ENCODE measurements around the gene NPAS3. TPM values are rescaled to one million over a fixed set of nuclear protein-coding genes. Genes with fewer than 3 reads are reported as not detected.

Gene NPAS3
- total and polyA plus RNA-seq, 2 of the 13 experiments (the other 11 are each of a cell fraction or from before 2014, with no cell fraction given): not detected

DNA sequence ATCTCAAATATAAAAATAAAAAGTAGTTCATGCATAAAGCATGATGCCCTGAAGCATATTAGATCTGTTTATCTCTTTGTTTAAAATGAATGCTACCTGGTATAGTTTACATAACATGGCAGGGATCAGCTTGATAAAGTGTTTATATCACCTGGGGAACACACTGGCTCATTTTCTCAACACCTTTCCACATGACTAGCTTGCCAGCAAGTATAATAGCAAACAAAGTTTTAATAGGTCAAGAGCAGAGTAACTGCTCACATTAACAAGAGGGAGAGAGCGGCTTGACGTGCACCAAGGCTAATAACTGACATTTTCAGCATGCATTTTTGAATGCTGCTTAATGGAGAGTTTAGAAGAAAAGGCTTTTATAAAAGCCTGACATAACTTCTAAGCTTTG lies 765.8 kb downstream of the NPAS3 start:
- TF ChIP-seq, protein P1, sequence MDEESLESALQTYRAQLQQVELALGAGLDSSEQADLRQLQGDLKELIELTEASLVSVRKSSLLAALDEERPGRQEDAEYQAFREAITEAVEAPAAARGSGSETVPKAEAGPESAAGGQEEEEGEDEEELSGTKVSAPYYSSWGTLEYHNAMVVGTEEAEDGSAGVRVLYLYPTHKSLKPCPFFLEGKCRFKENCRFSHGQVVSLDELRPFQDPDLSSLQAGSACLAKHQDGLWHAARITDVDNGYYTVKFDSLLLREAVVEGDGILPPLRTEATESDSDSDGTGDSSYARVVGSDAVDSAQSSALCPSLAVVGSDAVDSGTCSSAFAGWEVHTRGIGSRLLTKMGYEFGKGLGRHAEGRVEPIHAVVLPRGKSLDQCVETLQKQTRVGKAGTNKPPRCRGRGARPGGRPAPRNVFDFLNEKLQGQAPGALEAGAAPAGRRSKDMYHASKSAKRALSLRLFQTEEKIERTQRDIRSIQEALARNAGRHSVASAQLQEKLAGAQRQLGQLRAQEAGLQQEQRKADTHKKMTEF (CRISPR knock-in tag; IDR thresholded peaks at IDR 0.05): no peak
- TF ChIP-seq GTF3A (CRISPR knock-in tag; conservative IDR thresholded peaks at IDR 0.05) (no peak), MEIS2 (CRISPR knock-in tag; IDR thresholded peaks at IDR 0.05) (no peak), CSRNP1 (CRISPR knock-in tag; IDR thresholded peaks at IDR 0.05) (no peak), IKZF1 (IDR thresholded peaks at IDR 0.05) (no peak)
- in situ Hi-C loops (cut with HindIII; ENCODE audit: extremely low pct_ligation_motif_present, low pct_unique_long_range_greater_than_20kb) (no loop called here), intact Hi-C loops (cut with micrococcal nuclease; ENCODE audit: unreplicated experiment) (no loop called here)
- H4K20me1 ChIP-seq (ENCODE audit: insufficient read depth, low read length): no peaks in the 10 kb centered on the region
- no peak for ATAC-seq
- H3K4me1 ChIP-seq (ENCODE audit: insufficient read depth, low read length): no peaks in the 10 kb centered on the region
- no peaks in the 10 kb centered on the region for H3K9me3 ChIP-seq (ENCODE audit: low read length)
- H3K27me3 ChIP-seq (ENCODE audit: control insufficient read depth in 1 of 2, insufficient read depth in 2 of 2, low read length in 2 of 2): peaks cover 2 to 15% of the 10 kb centered on the region in 2 experiments; a peak in 4 of 5 replicates
- no peak for DNase-seq (ENCODE audit: low spot score)
- no peaks in the 10 kb centered on the region for H3K79me2 ChIP-seq (ENCODE audit: insufficient read depth, low read length)
- H3K36me3 ChIP-seq (replicated peaks in 1 of 2; ENCODE audit: control insufficient read depth in 1 of 2, insufficient read depth in 2 of 2, low read length in 2 of 2): no peaks in the 10 kb centered on the region
- no peak overlapping the region for H3K4me3 ChIP-seq (replicated peaks in 1 of 3; ENCODE audit: insufficient read depth in 1 of 3, low read depth in 2 of 3, low read length in 3 of 3)
- no peak overlapping the region for H3K9ac ChIP-seq (ENCODE audit: insufficient read depth, low read depth, low read length)
- no peak overlapping the region for H3K27ac ChIP-seq (ENCODE audit: extremely low read length, insufficient read depth, low read length)
- ChIA-PET POLR2A (no interaction called here), CTCF (ENCODE audit: low intra/inter-chr PET ratio, low total read pairs) (no interaction called here)
- WGBS (ENCODE audit: low lambda C conversion rate): 6% methylated on average over 2 of the region's 2 CpGs
- H3K4me2 ChIP-seq (ENCODE audit: low read depth, low read length): no peak overlapping the region
- FAIRE-seq: no peak
- BruUV-seq (replicated peaks): no TSS peak
- H2AFZ ChIP-seq (ENCODE audit: low read length): no peak overlapping the region

DNA sequence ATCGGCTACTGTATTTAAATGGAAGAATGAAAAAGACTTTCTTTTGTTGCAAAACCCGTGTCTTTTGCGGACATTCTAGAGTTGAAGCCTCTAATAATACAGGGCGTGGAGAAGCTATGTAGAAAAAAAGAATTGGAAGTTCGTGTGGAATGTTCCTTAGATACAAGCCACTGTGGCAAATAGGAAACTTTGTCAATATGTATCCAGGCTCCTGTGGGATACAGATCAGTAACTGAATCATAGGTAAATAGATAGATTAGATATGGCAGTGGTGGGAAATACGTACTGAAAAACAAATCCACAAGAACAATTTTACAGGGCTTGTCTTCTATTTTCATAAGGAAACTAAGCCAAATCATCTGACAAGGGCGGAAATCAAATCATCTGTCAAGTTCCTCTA lies 766.8 kb downstream of the NPAS3 start:
- intact Hi-C loops (cut with micrococcal nuclease; ENCODE audit: unreplicated experiment) (no loop called here), in situ Hi-C loops (cut with HindIII; ENCODE audit: extremely low pct_ligation_motif_present, low pct_unique_long_range_greater_than_20kb) (no loop called here)
- DNase-seq (ENCODE audit: low spot score): no peak
- H2AFZ ChIP-seq (ENCODE audit: low read length): no peak overlapping the region
- no peak overlapping the region for H3K27ac ChIP-seq (ENCODE audit: extremely low read length, insufficient read depth, low read length)
- no TSS peak for BruUV-seq (replicated peaks)
- H3K9me3 ChIP-seq (ENCODE audit: low read length): no peaks in the 10 kb centered on the region
- no peak overlapping the region for H3K4me3 ChIP-seq (replicated peaks in 1 of 3; ENCODE audit: insufficient read depth in 1 of 3, low read depth in 2 of 3, low read length in 3 of 3)
- CTCF ChIA-PET (ENCODE audit: low intra/inter-chr PET ratio, low total read pairs): no interaction called here
- no peaks in the 10 kb centered on the region for H4K20me1 ChIP-seq (ENCODE audit: insufficient read depth, low read length)
- H3K4me1 ChIP-seq (ENCODE audit: insufficient read depth, low read length): no peaks in the 10 kb centered on the region
- WGBS (ENCODE audit: low lambda C conversion rate): 3% methylated on average over 7 of the region's 7 CpGs
- ATAC-seq: no peak
- peaks cover 2 to 25% of the 10 kb centered on the region in 2 experiments; a peak in 4 of 5 replicates for H3K27me3 ChIP-seq (ENCODE audit: control insufficient read depth in 1 of 2, insufficient read depth in 2 of 2, low read length in 2 of 2)
- FAIRE-seq: no peak
- POLR2A ChIA-PET: no interaction called here
- H3K4me2 ChIP-seq (ENCODE audit: low read depth, low read length): no peak overlapping the region
- no peaks in the 10 kb centered on the region for H3K79me2 ChIP-seq (ENCODE audit: insufficient read depth, low read length)
- H3K36me3 ChIP-seq (replicated peaks in 1 of 2; ENCODE audit: control insufficient read depth in 1 of 2, insufficient read depth in 2 of 2, low read length in 2 of 2): no peaks in the 10 kb centered on the region
- no peak overlapping the region for H3K9ac ChIP-seq (ENCODE audit: insufficient read depth, low read depth, low read length)
- TF ChIP-seq SMC3 (IDR thresholded peaks at IDR 0.05; ENCODE audit: low read length): no peak
- TF ChIP-seq, protein P2, sequence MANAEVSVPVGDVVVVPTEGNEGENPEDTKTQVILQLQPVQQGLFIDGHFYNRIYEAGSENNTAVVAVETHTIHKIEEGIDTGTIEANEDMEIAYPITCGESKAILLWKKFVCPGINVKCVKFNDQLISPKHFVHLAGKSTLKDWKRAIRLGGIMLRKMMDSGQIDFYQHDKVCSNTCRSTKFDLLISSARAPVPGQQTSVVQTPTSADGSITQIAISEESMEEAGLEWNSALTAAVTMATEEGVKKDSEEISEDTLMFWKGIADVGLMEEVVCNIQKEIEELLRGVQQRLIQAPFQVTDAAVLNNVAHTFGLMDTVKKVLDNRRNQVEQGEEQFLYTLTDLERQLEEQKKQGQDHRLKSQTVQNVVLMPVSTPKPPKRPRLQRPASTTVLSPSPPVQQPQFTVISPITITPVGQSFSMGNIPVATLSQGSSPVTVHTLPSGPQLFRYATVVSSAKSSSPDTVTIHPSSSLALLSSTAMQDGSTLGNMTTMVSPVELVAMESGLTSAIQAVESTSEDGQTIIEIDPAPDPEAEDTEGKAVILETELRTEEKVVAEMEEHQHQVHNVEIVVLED (CRISPR knock-in tag; IDR thresholded peaks at IDR 0.05; ENCODE audit: borderline replicate concordance): no peak
- no peak for TF ChIP-seq BRCA1 (CRISPR knock-in tag; IDR thresholded peaks at IDR 0.05)
- TF ChIP-seq TFDP1 (CRISPR knock-in tag; IDR thresholded peaks at IDR 0.05; ENCODE audit: borderline replicate concordance): no peak
- TF ChIP-seq HNRNPL (IDR thresholded peaks at IDR 0.05; ENCODE audit: low read depth, low read length): no peak
- TF ChIP-seq ZNF446 (CRISPR knock-in tag; IDR thresholded peaks at IDR 0.05): no peak
- no peak for TF ChIP-seq EHMT2 (IDR thresholded peaks at IDR 0.05; ENCODE audit: borderline replicate concordance, low read depth, low read length)
- no peak for TF ChIP-seq ZNF780A (CRISPR knock-in tag; IDR thresholded peaks at IDR 0.05)

All from HepG2 (cell line).